Measurements from ENCODE around the gene CFAP410.

DNA sequence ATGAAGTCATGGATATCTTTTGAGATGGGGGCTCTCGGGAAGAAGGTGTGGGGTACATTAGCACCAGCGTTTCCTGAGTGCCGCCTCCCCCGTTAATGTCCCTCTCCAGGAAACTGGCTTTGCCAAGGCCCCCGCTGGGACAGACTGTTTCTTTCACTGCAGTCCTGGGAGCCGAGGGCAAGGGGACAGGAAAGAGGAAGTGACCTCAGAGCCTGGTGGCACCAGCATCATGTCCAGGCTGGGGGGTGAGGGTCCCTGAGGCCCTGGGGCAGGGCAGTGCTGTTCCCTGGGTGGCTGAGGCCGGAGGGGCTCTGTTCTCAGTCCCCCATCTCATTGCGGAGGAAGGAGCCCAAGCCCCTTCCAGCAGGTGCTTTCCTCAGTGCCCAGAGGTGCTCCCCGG lies 33.5 kb downstream of the CFAP410 start:
- TF ChIP-seq, protein P1, sequence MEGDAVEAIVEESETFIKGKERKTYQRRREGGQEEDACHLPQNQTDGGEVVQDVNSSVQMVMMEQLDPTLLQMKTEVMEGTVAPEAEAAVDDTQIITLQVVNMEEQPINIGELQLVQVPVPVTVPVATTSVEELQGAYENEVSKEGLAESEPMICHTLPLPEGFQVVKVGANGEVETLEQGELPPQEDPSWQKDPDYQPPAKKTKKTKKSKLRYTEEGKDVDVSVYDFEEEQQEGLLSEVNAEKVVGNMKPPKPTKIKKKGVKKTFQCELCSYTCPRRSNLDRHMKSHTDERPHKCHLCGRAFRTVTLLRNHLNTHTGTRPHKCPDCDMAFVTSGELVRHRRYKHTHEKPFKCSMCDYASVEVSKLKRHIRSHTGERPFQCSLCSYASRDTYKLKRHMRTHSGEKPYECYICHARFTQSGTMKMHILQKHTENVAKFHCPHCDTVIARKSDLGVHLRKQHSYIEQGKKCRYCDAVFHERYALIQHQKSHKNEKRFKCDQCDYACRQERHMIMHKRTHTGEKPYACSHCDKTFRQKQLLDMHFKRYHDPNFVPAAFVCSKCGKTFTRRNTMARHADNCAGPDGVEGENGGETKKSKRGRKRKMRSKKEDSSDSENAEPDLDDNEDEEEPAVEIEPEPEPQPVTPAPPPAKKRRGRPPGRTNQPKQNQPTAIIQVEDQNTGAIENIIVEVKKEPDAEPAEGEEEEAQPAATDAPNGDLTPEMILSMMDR (IDR thresholded peaks at IDR 0.05), result no peak
- TF ChIP-seq EZH2 (IDR thresholded peaks at IDR 0.05; ENCODE audit: borderline replicate concordance, insufficient read depth, low read depth, low read length, poor library complexity, severe bottlenecking), result no peak

Measured in B cell (primary cell).